GM21390 (cell line): ENCODE measurements around the gene LTV1.
"Not testable (repeated sequence)": the region's sequence is repeated elsewhere in the genome, so short reads cannot be mapped to it uniquely, and the experiment has no call there.

ENCODE experiments used
- ATAC-seq: cut with Tn5 transposase; IDR thresholded peaks from one replicate; pipeline ENCODE4 v1.9.1; 2021; ENCODE audit not compliant: unreplicated experiment

LTV1 gene, protein sequence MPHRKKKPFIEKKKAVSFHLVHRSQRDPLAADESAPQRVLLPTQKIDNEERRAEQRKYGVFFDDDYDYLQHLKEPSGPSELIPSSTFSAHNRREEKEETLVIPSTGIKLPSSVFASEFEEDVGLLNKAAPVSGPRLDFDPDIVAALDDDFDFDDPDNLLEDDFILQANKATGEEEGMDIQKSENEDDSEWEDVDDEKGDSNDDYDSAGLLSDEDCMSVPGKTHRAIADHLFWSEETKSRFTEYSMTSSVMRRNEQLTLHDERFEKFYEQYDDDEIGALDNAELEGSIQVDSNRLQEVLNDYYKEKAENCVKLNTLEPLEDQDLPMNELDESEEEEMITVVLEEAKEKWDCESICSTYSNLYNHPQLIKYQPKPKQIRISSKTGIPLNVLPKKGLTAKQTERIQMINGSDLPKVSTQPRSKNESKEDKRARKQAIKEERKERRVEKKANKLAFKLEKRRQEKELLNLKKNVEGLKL

DNA sequence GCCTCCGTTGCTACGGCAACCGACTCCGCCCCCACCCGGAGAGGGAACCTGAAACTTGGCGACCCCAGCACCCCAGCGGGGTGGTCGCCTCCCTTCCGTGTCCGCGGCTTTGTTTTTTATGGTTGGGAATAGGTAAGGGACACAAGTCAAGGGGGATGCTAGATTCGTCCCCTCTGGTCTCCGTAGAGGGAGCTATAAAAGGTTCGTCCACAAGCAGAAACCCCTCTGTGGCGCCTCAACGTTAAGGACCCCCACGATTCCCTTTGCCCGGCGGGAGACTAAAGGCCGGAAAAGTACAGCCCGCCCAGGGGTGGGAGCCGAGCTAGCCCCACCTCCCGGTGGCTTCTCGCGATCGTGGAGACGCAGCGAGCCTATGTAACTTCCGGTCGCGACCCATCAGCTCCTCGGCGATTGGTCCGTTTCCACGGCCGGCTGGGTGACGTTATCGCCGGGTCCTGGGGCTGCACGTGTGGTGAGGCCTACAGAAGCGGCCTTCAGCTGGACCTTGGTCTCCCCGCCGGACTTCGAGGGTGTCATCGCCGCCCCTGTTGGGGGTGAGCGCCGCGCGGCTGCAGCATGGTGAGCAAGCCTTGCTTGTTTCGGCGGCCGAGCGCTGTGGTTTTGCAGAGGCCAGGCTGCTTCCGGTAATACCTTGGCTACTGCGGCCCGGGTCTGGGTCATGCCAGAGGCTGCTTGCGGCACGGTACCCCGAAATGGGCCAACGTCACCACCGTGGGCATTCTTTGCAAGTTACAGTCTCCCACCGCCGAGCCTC lies at the start of gene LTV1:
TSS of gene LTV1 (plus strand) at position 437 of the 775 bp plus-strand sequence. CDS start at position 577, 140 bp downstream.
- peak; percentile 99 for ATAC-seq

DNA sequence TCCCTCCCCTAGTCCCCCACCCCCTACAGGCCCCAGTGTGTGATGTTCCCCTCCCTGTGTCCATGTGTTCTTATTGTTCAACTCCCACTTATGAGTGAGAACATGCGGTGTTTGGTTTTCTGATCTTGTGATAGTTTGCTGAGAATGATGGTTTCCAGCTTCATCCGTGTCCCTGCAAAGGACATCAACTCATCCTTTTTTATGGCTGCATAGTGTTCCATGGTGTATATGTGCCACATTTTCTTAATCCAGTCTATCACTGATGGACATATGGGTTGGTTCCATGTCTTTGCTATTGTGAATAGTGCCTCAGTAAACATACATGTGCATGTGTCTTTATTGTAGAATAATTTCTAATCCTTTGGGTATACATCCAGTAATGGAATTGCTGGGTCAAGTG lies 46.6 kb upstream of the LTV1 start:
- not testable (repeated sequence) for ATAC-seq

DNA sequence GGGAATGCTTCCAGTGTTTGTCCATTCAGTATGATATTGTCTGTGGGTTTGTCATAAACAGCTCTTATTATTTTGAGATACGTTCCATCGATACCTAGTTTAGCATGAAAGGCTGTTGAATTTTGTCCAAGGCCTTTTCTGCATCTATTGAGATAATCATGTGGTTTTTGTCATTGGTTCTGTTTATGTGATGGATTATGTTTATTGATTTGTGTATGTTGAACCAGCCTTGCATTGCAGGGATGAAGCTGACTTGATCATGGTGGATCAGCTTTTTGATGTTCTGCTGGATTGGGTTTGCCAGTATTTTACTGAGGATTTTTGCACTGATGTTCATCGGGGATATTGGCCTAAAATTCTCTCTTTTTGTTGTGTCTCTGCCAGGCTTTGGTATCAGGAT lies 44.7 kb upstream of the LTV1 start:
- not testable (repeated sequence) for ATAC-seq

DNA sequence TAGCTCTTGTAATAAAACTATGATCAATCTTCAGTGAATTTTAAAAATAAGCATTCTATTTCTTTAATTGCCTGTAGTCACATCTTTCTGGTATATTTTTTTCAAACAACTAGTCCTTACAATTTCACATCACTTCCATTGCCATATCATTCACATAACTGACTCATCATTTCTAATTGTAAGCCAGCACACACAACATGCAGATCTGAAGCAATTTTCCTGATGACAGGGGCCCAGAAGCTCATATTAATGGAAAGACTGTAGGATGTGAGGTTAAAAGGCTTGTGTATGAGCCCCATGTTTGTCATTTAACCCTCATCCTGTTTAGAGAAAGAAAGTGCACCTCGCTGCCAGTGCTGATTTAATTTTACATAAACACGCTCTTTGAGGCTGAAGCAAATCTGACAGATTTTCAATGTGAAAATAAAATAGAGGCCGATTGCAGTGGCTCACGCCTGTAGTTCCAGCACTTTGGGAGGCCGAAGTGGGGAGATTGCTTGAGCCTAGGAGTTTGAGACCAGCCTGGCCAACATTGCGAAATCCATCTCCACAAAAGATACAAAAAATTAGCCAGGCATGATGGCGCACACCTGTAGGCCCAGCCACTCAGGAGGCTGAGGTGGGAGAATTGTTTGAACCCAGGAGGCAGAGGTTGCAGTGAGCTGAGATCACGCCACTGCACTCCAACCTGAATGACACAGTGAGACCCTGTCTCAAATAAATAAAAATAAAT lies 40.1 kb upstream of the LTV1 start:
- no peak for ATAC-seq

DNA sequence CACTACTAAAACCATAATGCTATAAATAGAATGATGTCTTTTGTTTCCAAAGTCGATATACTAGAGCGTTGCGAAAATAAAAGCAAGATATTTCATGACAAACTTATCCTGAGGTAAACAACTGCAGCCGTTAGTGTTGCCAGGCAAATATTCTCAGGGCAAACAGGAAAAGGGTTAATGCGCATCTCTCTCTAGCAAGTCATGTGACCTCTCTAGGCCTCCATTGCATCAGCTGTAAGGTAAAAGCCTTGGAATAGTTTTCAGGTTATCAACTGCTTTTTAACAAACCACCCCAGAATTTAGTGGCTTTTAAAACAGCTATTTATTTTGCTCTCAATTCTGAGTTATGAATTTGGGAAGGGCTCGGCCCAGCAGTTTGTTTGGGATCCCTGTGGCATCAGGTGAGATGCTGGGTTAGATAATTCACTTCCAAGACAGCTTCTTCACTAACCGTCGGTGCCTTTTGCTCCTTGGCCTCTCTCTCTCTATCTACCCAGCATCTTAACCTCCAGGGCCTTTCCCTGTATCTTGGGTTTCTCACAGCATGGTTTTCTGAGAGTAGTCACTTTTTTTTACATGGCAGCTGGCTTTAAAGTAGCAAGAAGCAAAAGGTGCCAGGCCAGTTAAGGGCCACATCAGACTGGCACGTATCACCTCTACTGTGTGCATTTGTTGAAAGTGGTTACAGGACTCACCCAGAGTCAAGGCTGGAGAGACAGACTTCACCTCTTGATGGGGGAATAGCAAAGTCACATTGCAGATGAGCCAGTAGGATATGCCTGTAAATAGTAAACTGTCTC lies 39.2 kb upstream of the LTV1 start:
- no peak for ATAC-seq

DNA sequence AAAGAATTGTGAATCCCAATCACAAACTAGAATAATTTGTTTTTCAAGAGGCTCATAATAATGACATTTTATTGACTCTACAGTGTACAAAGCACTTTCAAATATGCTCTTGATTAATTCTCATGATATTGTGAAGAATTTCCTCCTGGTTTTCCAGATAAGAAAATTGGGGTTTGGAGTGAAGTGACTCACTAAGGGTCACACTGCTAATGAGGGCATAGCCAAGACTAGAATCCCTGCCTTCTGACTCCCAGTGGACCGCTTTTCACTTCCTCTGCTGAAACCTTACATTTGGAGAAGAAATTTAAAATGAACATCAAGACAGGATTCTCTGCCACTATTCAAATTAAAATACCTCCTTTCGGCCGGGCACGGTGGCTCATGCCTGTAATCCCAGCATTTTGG lies 38.3 kb upstream of the LTV1 start:
- ATAC-seq = no peak

DNA sequence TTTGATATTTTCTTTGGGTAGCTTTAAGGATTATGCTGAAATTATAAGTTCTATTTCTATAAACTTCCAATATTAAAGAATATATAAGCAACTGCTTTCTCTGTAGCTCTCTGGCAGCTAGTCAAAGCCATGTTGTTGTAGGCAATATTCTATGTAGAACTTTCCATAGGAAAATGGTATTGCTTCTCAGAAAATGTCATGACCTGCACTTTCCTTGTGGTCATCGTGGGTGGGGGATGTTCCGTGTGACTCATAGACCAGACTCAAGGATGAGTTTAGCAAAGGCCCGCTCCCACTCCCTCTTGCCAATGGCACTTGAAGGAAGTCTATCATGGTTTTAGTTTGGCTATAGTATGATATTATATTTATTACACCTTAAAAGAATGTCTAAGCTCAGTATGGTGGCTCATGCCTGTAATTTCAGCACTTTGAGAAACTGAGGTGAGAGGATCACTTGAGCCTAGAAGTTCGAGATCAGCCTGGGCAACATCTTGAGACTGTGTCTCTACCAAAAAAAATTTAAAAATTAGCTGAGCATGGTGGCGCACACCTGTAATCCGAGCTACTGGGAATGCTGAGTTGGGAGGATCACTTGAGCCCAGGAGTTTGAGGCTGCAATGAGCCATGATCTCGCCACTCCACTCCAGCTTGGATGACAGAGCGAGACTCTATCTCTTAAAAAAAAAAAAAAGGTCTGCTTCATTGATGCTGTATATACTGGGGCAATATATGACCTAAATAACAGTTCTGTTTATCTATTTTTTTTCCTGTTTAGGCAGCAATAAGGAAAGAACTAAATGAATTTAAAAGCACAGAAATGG lies 36.6 kb upstream of the LTV1 start:
- no peak for ATAC-seq

DNA sequence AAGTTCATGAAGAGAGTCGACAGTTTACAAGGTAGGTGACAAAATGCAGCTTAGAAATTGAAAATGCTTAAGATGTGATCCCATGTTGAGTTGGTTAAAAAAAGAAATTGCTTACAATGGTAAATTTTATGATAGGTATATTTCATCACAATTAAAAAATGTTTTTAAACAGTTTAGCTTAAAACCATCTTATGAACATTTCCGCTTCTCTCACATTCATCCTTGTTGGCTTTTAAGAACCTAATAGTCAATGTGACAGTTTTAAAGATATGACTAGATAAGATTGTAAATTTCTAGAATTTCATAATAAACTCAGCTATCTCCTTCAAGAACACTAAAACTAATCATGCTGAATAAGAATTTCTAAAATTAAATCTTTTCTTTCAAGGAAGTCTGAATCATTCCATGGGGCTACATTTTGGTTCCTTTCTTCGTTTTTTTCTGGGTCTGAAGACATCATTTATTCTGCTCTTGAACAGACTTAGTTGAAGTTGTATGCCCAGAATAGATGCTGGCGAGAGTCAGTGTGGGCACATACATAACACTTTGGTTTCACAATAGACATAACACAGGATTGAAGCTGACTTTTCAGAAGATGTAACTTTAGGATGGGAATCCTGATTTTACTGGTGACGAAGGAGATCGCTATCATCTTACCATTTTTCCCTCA lies 35.9 kb upstream of the LTV1 start:
- no peak for ATAC-seq

DNA sequence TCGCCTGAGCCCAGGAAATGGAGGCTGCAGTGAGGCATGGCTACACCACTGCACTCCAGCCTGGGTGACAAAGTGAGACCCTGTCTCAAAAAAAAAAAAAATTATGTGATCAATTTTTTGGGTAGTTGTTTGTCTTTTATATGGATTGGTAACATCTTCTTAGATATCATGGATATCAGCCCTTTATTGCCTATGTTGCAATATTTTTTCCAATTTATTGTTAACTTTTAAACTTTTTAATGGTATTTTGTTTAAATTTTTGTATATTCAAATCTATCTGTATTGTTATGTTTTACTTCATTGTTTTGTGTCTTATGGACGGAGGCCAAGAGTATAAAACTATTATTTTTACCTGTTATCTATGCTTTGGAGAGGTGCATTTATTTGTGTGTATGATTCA lies 32.4 kb upstream of the LTV1 start:
- no peak for ATAC-seq

DNA sequence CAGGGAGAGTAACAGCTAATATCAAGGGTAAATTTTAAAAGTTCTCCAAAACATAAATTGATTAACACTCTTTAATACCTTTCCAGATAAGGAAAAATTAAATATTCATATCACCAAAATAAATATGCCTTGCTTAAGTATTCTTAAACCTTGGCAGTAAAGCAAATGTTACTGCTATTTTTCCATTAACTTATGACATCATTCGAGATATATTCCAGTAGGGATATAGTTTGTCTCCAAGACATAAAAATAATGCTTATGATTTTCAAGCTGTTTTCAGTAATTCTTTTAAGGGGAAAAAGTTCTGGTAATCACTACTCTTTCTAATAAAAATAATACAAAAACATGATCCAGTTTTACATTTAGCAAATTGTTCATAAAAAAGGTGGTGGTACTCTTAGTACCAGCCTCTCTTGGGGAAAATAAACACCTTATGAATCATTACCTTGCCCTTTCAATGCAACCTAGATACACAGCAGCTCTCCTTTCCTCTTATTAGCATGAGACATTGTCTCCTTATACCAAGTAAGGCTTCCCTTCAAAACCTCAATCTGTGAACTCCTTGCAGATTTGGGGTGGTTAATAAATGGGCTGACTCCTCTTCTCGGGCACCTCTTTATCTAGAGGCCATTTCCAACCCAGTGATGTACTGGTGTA lies 31.5 kb upstream of the LTV1 start:
- no peak for ATAC-seq

DNA sequence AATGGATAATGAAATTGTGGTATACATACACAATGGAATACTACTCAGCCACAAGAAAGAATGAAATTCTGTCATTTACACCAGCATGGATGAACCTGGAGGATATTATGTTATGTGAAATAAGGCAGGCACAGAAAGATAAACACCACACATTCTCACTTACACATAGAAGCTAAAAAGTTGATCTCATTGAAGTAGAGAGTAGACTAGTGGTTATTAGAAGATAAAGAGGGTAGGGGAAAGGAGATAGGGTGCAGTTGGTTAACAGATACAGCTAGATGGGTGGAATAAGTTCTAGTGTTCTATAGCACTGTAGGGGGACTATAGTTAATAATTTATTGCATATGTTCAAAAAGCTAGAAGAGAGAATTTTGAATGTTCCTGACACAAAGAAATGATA lies 25.5 kb upstream of the LTV1 start:
- ATAC-seq = no peak

DNA sequence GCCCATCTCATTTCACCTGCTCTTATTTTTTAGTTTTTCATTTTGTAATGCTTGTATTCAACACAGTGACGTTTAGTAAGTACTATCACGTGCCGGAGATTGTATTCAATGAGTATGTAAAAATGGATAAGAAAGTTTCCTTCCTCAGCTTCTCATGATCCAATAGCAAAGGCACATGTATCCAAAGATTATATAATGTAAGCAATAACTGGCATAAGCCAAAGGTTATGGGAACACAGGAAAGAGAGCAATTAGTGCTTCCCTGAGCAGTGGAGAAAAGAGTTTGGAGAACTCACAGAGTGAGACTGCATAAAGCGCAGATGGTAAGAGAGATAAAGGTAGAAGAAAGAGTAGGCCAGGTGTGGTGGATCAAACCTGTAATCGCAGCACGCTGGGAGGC lies 21.8 kb upstream of the LTV1 start:
- no peak for ATAC-seq

DNA sequence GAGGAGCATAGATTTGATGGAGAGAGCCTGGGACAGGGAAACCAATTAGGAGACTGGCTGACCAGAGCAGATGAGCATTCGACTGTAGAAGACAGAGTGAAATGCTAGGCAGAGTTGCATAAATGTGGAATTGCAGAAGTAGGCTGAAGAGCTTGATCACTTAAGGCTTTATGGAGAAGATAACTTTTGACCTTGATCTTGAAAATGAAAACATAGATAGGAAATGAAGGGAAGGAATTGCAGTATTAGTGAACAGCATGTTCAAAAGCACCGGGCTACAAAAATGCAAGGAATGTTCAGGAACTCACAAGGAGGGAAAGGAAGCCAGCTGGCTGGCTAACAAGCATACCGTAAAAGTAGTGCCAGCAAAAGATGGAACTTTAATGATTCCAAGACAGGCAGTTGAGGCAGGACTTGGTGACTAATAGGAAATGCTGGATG lies 20.5 kb upstream of the LTV1 start:
- no peak for ATAC-seq

DNA sequence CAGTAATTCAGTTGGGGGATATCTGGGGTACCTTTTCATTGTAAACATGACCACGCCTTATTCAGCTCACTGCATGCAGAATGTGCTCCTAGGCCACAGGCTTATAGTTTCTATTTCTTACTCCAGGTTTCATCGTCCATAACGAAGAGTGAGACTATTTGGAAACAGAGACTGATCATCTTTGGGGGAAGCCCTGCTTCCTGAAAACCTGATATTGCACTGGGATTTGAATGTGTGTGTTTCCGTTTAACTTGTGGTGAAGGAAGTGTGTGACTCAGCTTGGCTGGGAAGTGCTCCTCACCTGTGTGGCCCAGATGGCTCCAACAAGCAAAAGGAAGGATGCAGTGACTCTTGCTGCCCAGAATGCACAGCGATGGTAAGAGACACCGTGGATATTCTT lies 19.6 kb upstream of the LTV1 start:
- ATAC-seq = no peak

DNA sequence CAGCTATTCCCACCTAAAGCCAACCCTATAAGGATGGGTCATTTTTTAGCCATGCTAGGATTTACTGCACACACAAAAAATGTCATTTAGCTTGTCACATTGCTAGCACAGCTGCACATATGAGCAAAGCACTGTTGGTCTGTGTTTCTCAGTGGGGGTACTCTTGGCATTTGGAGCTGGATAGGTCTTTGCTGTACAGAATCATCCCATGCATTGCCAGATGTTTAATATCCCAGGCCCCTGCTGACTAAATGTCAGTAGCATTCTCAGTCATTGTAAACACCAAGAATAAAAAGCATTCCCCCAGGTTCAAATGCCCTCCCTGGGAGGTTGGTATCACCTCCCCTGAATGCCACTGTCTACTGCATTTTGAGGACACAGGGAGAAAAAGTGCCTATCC lies 14.6 kb upstream of the LTV1 start:
- ATAC-seq = no peak

DNA sequence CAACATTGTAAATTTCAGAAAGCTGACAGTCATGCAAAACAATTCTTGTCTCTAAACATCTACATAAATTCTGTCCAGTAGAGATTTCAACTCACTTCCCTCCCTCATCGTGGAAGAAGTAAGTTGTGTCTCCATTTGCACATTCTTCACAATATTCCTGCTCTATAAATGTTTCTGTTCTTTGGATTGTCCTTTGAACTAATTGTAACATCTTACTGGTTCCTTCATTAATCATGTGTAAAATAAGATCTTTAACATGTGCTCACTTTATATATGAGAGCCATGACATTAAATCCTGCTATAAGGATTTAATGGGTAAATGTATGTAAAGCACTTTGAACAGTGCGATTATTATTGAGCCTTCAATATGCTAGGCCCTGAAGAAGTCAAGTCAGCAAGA lies 7.0 kb upstream of the LTV1 start:
- no peak for ATAC-seq

DNA sequence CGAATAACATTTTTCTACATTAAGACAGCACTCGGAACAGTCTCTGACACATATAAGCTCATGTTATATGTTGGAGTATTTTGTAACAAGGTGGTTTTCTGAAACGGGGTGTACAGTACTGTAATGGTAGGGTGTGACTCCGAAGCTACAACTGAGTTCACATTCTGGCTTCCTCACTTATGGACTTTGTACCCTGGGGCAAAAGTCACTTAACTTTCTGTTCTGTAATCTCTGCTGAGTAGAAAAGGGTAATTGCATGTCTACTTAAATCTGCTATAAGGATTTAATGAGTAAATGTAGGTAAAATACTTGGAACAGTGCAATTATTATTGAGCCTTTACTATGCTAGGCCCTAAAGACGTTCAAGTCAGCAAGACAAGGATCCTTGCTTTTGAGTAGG lies 4.7 kb upstream of the LTV1 start:
- ATAC-seq = no peak

DNA sequence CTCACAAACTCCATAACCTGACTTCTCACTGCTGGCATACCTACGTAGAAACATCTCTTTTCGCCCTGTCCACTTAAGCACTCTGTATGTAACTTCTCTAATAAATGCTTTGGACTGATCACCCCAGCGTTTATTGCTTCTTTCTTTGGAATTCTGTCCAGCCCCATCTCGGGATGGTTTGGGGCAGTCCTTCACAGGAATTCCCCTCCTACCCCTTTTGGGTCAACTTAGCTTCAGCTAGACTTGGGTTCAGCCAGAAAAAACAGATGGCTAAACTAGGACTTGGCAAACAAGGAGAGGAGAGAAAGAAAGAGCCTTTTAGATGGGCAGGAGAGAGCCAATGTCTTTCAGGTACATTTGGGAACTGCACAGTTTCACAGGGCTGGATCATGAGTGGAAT lies 3.9 kb upstream of the LTV1 start:
- ATAC-seq = no peak
